GM19193 (cell line): ENCODE results near the gene CXXC1.

Experiments
- POLR2A ChIP-seq: IDR thresholded peaks from 4 replicates; pipeline ENCODE4 v1.6.1; 2011; ENCODE audit not compliant: insufficient read depth, insufficient read length; ENCODE audit errors: extremely low read depth

The CXXC1 gene

DNA sequence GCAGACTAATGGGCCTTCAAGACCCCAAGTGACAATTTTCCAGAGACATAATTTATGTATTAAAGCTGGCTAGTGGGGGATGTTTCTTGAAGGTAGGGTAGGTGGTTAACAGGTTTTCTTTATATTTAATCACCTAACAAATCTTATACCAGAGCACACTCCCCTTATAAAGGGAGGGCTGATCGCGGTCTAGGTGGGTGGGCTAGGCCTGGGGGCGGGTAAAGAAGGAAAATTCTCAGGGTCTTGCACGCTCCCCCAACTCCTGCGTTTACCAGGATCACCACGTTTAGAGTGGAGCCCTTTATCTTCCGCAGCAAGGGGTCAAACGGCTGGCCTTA lies 19.9 kb upstream of the CXXC1 start:
- TF ChIP-seq POLR2A, result no peak

DNA sequence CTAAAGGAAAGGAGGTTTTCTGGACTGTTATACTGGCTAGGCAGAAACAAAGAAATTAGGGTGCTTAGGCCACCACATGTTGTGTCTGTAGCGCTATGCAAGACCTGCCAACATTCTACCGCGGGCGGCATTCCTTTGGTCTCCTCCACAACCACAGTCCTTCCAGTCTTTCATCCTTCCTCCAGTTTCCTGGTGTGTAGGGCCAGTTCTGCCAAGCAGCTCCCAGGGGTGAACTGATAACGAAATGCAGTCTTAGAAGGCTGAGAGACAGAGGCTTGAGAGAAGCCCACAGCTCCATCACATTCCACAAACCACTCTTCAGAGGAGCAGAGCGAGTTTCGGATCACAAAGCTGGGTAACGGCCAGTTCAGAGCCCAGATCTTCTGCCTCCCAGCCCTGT lies 19.5 kb upstream of the CXXC1 start:
- TF ChIP-seq POLR2A, result no peak

DNA sequence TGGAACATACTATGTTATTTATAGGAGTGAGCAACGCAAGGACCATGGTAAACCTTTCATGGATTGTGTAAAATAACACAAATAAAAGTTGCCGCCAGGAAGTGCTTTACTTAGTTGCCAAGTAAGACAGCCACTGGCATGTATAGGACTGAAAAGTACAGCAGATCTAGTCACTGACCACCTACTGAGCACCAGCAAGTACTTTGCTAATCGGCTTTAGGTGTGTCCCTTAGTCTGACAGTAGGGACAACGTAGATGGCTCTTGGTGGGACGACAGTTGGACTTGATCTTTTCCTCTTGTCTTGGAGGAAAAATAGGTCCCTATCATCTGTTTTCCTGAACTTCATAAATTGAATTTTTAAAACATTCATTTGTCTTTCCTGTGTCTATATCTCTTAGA lies 13.6 kb upstream of the CXXC1 start:
- no peak for TF ChIP-seq POLR2A

DNA sequence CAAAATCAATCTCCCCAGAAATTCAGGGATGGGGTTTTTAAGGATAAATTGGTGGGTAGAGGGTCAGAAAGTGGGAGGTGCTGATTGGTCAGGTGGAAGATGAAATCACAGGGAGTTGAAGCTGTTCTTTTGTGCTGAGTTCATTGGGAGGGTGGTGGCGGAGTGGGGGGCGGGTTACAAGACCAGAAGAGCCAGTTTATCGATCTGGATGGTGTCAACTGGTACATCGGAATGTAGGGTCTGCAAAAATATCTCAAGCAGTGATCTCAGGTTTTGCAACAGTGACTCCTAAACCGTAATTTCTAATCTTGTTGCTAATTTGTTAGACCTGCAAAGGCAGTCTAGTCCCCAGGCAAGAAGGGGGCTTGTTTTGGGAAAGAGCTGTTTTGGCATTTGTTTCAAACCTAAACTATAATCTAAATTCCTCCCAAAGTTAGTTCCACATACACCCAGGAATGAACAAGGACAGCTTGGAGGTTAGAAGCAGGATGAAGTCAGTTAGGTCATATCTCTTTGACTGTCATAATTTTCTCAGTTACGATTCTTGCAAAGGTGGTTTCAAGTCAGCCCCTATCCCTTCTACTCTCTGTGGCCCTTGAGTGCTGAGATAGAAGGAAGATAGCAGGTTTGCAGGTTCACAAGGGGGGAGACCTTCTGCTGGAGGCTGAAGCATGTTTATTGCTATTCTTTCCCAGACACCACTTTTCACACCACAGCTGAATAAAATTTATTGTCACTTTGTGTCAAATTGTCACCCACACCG lies 12.3 kb upstream of the CXXC1 start:
- no peak for TF ChIP-seq POLR2A

DNA sequence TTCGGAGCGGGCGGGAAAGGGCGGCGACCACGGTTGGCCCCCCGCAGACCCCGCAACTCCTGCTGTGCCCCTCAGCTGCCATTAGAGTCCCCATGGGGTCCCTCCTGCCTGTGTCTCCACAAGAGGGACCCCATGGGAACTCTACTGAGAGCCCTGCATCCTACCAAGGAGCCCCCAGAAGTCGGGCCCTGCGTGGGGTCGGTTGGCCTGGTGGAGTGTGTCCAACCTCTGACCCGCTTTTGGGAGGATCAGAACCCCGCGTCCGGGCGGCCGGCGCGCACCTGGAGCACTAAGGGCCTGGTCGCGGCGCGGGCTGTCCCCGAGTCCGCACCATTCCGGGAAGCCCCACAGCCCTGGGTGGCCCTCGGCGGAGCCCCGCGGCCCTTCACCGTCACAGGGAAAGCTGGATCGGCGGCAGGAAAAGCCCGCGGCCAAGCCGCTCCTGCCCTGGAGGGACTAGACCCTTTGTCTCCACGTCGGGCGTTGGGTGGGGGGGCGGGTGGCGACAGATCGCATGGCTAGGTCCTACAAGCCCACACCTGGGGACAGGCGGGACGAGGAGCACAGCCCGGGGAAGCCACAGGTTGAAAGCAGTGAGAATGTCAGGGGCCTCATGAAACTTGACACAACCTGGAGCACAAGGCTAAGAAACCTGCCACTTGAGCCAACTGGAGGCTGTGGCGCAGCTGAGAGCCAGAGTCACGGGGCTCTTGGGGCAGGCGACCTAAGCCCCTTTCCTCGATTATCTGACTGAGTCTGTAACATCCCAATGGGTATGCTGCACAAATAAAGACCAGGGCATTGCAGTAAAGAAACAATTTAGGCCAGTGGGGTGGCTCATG lies 11.2 kb upstream of the CXXC1 start:
- TF ChIP-seq POLR2A, result no peak

DNA sequence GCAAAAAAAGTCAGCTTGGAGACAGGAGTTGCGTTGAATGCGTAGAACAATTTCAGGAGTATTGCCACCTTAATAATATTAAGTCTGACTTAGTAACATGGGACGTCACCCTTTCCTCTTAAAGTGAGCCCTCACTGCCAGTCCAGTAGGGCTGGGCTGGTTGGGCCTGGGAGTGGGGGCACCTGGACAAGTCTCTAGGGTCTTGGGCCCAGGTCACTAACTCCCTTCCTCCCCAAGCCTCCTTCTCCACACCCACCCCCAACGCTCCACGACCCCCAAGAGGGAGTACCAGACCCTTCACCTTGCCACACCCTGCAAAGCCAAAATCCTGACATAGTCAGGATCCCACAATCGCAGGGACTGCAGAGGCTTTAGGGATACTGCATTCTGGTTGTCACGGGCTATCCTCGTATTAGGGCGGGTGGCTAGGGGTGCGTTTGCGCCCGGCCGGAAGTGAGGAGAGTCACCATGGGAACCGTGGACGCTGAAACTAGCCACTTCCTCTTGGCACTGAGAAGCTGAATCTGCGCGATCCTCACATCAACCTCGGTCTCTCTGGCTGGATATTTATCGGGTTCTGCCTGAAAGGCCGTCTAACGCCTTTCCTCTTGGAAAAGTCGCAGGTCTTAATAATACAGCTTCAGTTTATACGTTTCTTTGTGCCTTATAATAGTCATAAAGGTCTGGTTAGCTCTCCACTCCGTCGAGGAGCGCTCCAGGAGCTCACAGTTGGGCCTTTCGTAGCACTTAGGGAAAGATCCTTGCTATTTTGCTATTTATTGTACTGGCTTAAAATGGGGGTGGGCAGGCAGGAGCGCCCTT lies 10.3 kb upstream of the CXXC1 start:
- no peak for TF ChIP-seq POLR2A

DNA sequence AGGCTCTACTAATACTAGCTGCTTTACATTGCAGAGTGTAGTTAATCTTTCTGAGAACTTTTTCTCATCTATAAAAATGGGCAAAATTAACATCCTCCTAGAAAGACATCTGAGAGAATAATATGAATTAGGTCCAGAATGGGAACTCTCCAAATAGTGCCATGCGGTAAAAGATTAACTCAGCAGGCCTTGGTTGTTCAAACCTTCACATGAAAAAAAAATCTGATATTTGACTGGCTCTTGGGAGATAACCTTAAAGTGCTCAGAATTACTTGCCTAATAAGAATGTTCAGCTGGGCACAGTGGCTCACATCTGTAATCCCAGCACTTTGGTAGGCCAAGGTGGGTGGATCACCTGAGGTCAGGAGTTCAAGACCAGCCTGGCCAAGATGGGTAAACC lies 5.5 kb upstream of the CXXC1 start:
- no peak for TF ChIP-seq POLR2A

DNA sequence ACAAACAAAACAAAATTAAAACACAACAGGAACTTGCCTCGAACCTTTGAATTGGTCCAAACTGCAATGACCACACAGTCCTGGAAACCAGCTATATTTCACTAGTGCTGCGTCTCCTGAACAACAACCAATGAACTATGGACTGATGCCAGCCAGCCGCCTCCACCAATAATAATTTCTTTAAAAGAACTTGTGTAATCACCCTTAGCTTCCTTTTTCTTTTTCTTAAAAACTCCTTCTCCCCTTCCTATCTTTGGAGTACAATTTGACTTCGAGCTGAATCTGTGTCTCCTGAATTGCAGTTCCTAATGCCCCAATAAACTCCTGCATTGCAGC lies 1.6 kb upstream of the CXXC1 start:
- no peak for TF ChIP-seq POLR2A

DNA sequence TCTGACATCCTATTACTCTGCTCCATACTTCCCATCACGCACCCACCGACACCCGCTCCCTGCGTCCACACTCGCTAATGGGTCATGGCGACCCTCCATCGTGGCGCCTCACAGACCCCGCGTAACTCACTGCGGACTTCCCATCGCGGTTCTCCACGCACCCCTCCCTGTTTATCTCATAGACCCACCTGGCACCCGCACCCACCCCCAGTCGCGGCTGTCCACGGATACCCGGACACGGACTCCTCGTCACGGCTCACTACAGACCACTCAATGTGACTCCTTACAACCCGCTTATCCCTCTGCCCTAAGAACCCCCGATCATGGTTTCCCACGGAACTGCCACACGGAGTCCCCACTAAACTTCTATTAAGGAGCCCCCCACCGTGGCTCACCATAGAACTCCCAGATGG lies 458 bp downstream of the CXXC1 start:
- no peak for TF ChIP-seq POLR2A

DNA sequence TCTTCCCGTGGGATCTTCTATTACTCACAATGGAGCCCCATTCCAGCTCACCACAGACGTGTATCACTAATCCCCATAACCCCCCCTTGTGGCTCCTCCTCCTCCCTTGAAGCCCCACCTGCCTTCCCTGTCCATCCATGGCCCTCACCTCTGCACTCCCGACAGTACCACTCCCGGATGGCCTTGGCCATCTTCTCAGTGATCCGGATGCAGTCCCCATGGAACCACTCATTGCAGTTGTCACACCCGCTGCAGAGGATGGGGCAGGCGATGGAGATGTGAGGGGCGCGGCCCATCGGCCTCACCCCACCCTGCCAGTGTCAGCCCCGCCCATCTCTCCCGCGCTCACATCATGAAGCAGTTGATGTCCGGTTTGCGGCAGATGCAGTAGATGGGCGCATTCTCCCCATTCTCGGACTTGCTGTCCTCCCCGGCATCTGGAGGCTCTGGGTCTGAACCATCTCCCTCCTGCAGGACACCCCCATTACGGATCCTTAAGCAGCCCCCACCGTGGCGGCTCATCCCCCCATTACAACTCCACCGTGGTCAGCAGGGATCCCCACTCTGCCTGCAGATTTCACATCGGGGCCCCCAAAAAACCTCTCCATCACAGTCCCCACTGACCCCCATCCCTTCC lies 983 bp downstream of the CXXC1 start:
- no peak for TF ChIP-seq POLR2A

DNA sequence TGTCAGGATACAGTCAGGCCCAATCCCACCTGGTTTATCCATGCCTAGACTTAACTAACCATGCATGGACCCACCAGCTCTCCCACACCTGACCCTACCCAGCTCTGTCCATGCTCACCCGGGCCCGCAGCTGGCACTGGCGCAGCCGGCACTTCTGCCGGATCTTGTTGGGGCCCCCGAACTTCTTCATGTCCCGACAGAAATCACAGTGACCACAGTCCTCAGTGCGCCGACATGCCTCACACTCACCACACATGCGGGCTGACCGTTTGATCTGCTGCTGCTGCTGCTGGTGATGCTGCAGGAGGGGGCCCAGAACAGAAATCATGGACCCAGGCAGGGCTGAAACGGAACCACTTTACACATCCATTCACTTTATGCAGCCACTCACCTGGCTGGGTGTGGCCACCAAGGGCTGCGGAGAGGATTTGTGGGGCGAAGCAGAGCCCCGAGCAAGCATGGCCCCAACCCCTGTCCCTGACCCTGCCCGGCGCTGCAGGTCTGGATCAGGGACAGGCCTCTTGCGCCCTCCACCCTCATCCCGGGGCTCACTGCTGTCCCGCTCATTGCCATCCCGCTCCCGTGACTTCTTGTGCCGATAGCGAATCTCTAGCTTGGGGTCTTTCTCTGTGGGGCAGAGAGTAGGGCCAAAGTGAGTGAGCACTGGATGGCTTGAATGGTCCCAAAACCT lies 1.7 kb downstream of the CXXC1 start:
- TF ChIP-seq POLR2A, result no peak

DNA sequence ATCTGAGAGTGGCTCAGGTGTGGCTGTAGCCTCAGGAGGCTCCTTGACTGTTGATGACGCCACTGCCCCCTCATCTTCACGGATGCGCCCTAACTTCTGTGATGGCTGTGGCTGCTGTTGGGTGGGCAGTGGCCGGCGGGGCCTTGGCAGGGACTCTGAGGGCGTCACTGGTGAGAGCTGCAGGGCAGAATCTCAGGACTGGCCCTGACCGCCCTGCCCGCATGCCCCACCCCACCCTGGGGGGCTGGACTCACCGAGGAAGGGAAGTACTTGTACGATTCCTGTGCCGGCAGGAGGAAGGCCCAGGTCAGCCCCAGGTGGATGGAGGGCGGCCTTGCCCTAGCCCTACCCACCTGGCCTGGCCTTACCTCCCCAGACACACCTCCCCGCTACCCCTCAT lies 2.4 kb downstream of the CXXC1 start:
- TF ChIP-seq POLR2A, result no peak

DNA sequence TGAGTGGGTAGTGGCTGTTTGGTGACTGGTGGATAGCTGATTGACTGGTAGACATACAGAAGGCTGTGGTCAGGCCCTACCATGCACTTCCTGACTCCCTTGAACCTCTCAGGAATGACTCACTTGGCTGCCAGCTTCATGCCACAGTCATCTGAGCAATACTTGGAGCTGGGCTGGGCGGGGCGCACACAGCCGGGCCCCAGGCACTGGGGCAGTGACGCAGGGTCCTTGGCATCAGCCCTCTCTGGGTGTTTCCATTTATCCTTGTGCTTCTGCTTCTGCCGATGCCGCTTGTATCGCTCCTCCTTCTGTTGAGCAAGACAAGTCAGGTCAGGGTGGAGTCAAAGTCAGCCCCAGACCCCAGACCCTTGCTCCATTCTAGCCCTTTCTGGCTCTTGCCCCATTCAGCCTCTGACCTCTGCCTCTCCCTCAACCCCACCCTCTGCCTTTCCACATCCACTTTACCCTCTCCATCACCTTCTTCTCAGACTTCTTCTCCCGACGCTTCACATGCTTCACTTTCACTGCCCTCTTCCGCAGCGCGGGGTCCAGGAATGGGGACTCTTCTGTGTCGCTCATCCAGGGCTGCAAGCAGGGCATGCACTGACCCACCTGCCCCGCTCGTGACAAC lies 3.1 kb downstream of the CXXC1 start:
- TF ChIP-seq POLR2A, result no peak
